Activated T-cell treated with anti-CD3 and anti-CD28 coated beads, Interleukin-2, amount 50 U/mL, for 24 hours (primary cell): ENCODE data around the gene SYNGR4.
"Not testable (repeated sequence)": the region's sequence is repeated elsewhere in the genome, so short reads cannot be mapped to it uniquely, and the experiment has no call there.

ENCODE experiments used
- DNase-seq: peaks from one replicate; pipeline ENCODE4 v3.0.0-alpha.2; 2020
- H3K27ac Mint-ChIP-seq: 2 replicates; pipeline ENCODE4 v1.8.0; 2020; ENCODE audit warnings: mild to moderate bottlenecking, mixed read lengths
- H3K27me3 Mint-ChIP-seq: 2 replicates; pipeline ENCODE4 v1.8.0; 2020; ENCODE audit warnings: mixed read lengths
- H3K36me3 Mint-ChIP-seq: 2 replicates; pipeline ENCODE4 v1.8.0; 2020; ENCODE audit warnings: low read depth, mixed read lengths
- H3K4me1 Mint-ChIP-seq: 2 replicates; pipeline ENCODE4 v1.8.0; 2020; ENCODE audit warnings: low read depth, mixed read lengths
- H3K4me3 Mint-ChIP-seq: 2 replicates; pipeline ENCODE4 v1.8.0; 2020; ENCODE audit warnings: mild to moderate bottlenecking, moderate library complexity, mixed read lengths
- H3K9me3 Mint-ChIP-seq: 2 replicates; pipeline ENCODE4 v1.8.0; 2020; ENCODE audit warnings: mixed read lengths

The SYNGR4 gene

DNA sequence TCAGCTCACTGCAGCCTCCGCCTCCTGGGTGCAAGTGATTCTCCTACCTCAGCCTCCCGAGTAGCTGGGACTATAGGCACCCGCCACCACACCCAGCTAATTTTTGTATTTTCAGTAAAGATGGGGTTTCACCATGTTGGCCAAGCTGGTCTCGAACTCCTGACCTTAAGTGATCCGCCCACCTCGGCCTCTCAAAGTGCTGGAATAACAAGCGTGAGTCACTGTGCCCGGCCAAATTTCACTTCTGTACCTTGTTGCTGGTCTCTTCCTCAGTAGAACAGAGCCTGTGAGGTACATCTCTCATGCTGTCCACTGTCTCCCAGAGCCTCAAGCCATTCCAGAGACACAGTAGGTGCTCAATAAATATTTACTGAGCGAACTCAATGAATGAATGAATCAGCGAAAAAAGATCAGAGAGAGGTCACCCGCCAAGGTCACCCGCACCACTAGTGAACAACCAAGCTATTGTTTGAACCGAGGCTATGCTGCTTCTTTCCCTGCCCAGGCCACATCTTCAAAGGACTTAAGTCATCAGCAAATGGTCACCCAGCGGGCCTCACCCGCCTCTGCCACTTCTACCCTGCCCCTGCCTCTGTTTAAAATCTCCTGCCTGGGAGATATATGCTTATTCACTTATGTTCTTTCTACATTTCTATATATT is 9.7 kb upstream of the SYNGR4 start:
- Mint-ChIP-seq H3K9me3 (no peaks in the 10 kb centered on the region), H3K4me1 (peaks cover 3% of the 10 kb centered on the region), H3K27ac (no peak overlapping the region), H3K4me3 (no peak overlapping the region), H3K36me3 (peaks cover 9% of the 10 kb centered on the region), H3K27me3 (no peaks in the 10 kb centered on the region)
- DNase-seq: no peak

DNA sequence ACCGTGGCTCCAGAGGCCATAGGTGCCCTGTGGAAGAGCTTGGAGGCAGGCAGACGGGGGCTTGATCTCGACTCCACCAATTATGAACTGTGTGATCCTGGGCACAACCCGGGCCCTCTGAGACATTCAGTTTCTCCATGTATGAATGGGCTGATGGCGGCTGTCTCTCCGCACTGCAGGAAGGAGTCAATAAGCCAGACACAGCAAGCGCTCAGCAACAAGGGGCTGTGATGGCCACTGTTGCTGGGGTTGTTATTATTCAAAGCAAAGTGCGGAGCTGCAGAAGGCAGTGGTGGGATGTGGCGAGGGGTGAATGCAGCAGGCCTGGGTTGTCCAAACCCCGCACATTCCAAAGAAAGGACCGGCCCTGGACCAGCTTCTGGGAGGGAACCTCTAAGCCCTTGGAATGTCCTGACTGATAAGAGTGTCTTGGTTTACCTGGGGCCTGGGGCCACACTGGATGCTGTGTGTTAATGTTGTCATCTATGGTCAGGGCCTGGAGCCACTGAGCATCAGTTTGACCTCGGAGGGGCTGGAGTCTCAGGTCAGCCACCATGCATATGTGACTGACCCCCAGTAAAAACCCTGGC is 8.7 kb upstream of the SYNGR4 start:
- H3K27ac Mint-ChIP-seq: no peak overlapping the region
- no peaks in the 10 kb centered on the region for H3K27me3 Mint-ChIP-seq
- H3K4me3 Mint-ChIP-seq: no peak overlapping the region
- peaks cover 3% of the 10 kb centered on the region for H3K4me1 Mint-ChIP-seq
- peaks cover 15% of the 10 kb centered on the region for H3K36me3 Mint-ChIP-seq
- DNase-seq: no peak
- H3K9me3 Mint-ChIP-seq: no peaks in the 10 kb centered on the region

DNA sequence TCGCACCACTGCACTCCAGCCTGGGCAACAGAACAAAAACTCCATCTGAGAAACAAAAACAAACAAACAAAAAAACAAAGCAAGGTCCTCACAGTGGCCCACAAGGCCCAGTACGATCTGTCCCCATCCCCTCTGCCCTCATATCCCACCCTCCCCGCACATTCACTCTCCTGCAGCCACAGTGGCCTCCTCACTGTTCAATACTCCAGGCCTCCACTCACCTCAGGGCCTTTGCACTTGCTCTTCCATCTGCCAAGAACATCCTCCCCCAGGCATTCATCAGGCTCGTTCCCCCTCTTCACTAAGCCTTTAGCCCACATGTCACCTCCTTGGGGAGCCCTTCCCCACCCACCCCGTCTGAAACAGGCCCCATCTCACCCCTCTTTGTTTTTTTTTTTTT is 5.0 kb upstream of the SYNGR4 start:
- DNase-seq: no peak
- H3K9me3 Mint-ChIP-seq: no peaks in the 10 kb centered on the region
- peaks cover 10% of the 10 kb centered on the region for H3K4me1 Mint-ChIP-seq
- H3K36me3 Mint-ChIP-seq: peaks cover 25% of the 10 kb centered on the region
- no peak overlapping the region for H3K27ac Mint-ChIP-seq
- no peak overlapping the region for H3K4me3 Mint-ChIP-seq
- H3K27me3 Mint-ChIP-seq: no peaks in the 10 kb centered on the region

DNA sequence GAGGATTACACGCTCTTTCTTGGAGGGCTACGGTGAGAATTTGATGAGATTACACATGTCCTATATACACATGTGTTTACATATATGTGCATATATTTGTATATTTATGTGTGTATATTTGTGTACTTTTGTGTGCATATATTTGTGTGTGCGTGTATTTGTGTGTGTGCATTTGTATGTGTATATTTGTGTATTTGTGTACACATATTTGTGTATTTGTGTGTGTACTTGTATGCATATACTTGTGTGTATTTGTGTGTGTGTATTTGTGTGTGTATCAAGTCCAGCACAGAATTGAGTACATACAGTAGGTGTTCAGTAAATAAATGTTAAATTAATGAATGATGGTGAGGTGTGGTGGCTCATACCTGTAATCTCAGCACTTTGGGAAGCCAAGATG is 2.3 kb upstream of the SYNGR4 start:
- Mint-ChIP-seq H3K4me3 (no peak overlapping the region), H3K4me1 (peaks cover 19% of the 10 kb centered on the region), H3K27ac (no peak overlapping the region)

DNA sequence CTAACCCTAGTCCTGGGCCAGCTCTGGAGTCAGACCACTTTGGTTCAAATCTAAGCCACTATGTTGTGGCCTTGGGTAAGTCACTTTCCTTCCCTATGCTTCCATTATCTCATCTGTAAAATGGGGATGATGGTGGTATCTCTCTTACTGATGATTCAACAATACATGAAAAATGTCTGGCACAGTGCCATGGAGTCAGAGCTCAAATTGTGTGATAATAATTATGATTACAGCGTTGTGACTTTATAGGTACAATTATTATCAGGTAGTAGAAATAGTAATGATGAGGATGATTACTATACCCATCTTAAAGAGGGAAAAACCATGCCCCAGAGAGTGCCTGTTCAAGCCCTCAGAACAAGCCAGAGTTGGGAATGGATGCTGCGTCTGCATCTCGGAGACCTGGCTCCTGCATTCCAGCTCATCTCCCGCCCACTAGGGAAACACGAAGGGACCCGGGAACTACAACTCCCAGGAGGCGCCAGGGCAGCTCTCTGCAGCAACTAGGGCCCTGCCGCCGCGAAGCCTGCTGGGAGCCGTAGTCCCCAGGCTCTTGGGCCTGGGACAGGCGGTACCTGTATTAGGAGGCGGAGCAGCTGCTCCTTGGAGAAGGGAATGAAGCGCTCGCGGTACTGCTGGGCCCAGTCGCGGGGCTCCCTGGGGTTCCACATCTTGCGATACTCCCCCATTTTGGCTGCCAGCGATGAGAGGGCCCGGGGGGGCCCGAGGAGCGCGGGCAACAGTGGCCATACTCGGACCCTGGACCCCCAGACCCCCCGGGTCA is 1.3 kb upstream of the SYNGR4 start:
- no peaks in the 10 kb centered on the region for H3K27me3 Mint-ChIP-seq
- no peaks in the 10 kb centered on the region for H3K9me3 Mint-ChIP-seq
- peak overlapping the region; percentile 98 for H3K27ac Mint-ChIP-seq
- H3K4me3 Mint-ChIP-seq: peak overlapping the region; percentile 86
- H3K4me1 Mint-ChIP-seq: peaks cover 19% of the 10 kb centered on the region
- DNase-seq: peak; percentile 89
- H3K36me3 Mint-ChIP-seq: peaks cover 22% of the 10 kb centered on the region

More for the DNA sequence above, 2.3 kb upstream of the SYNGR4 start:
- H3K36me3 Mint-ChIP-seq: peaks cover 25% of the 10 kb centered on the region
- H3K9me3 Mint-ChIP-seq: no peaks in the 10 kb centered on the region
- DNase-seq: no peak
- H3K27me3 Mint-ChIP-seq: no peaks in the 10 kb centered on the region

DNA sequence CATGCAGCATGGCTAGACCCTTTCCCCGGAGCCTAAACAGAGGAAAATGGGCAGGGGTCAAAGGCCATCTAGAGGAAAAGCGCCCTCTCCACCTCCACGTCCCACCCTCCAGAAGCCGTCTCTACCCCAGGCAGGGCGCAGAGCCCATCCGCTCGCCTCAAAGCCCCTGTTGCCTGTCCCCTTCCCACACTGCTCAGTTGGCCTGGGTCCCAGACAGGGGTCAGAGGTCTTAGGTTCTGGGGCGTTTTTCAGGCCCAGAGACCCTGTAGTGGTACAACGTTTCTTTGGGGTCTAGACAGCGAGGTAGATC is 712 bp upstream of the SYNGR4 start:
- H3K9me3 Mint-ChIP-seq: no peaks in the 10 kb centered on the region
- DNase-seq: no peak
- no peaks in the 10 kb centered on the region for H3K27me3 Mint-ChIP-seq

DNA sequence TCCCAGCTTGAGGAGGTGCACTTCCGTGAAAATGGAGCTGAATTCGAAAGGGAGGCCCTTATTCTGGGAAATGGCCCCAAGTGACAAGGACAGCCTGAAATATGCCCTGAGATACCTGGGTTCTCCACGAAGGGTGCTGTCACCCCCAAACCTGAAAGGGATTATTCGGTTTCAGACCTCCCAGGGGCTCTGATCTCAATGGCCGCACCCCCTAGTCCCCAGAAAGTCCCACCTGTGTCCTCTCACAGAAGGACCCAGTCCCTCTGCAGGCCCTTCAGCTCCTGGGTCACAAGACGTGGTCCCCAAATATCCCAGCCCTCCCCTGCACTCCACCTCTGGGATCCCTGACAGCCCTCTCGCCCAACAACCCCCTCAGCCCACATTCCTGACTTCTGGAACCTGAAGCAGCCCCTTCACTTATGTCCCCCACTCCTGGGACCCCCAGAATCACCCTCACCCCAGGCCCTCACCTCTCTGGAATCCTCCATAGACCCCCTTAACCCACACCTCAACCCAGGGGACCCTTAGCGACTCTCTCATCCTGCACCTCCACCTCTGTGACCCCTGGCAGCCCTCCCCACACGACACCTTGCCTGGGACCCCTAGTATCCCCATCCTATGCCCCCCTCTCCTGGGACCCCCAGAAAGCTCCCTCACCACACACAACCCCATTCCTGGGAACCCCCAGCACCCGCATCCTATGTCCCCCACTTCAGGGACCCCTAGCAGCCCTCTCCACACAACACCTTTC is 606 bp downstream of the SYNGR4 start:
- H3K36me3 Mint-ChIP-seq: peaks cover 14% of the 10 kb centered on the region
- no peaks in the 10 kb centered on the region for H3K9me3 Mint-ChIP-seq
- peaks cover 19% of the 10 kb centered on the region for H3K4me1 Mint-ChIP-seq
- H3K27me3 Mint-ChIP-seq: no peaks in the 10 kb centered on the region
- peak overlapping the region; percentile 98 for H3K27ac Mint-ChIP-seq
- DNase-seq: no peak
- H3K4me3 Mint-ChIP-seq: peak overlapping the region; percentile 86

More for the DNA sequence above, 712 bp upstream of the SYNGR4 start:
- Mint-ChIP-seq H3K4me3 (peak overlapping the region; percentile 86), H3K27ac (peak overlapping the region; percentile 98), H3K4me1 (peaks cover 19% of the 10 kb centered on the region), H3K36me3 (peaks cover 21% of the 10 kb centered on the region)

DNA sequence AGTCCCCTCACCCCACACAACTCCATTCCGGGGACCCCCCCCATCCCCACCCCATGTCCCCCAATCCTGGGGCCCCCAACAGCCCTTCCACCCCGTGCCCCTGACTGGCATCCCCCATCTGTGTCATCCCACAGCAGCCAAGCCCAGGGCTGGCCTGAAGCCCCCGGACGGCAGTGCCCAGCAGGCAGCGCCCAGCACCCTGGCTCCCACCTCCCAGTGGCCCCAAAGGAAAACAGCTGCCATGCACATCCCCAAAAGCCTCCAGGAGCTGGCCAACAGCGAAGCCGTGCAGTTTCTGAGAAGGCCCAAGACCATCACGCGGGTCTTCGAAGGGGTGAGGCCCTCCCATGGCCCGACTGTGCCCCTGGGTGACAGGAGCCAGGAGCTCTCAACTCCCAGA is 1.4 kb downstream of the SYNGR4 start:
- Mint-ChIP-seq H3K27ac (no peak overlapping the region), H3K36me3 (peaks cover 11% of the 10 kb centered on the region)
- no peak for DNase-seq

DNA sequence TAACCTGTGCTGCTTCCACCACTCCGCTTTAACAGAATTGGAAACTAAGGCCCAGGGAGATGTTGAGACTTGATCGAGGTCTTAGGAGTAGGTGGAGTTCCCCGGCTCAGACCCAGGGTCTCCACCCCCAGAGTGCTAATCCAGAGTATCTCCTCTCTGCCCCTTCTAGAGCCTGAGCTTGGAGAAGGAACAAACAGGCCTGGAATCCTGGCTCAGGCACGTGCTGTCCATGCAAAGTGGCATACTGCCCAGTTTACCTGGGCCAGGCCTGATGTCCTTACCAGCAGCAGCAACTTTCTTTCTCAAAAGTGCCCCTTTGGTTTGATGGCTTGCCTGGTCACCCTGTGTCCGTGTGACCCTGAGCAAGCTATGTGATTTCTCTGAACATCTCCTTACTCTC is 3.7 kb downstream of the SYNGR4 start:
- Mint-ChIP-seq H3K27ac (no peak overlapping the region), H3K36me3 (peaks cover 6% of the 10 kb centered on the region), H3K9me3 (no peaks in the 10 kb centered on the region), H3K4me1 (peaks cover 15% of the 10 kb centered on the region), H3K4me3 (no peak overlapping the region), H3K27me3 (no peaks in the 10 kb centered on the region)
- DNase-seq: no peak

More for the DNA sequence above, 1.4 kb downstream of the SYNGR4 start:
- no peak overlapping the region for H3K4me3 Mint-ChIP-seq
- peaks cover 19% of the 10 kb centered on the region for H3K4me1 Mint-ChIP-seq
- H3K27me3 Mint-ChIP-seq: no peaks in the 10 kb centered on the region
- no peaks in the 10 kb centered on the region for H3K9me3 Mint-ChIP-seq

DNA sequence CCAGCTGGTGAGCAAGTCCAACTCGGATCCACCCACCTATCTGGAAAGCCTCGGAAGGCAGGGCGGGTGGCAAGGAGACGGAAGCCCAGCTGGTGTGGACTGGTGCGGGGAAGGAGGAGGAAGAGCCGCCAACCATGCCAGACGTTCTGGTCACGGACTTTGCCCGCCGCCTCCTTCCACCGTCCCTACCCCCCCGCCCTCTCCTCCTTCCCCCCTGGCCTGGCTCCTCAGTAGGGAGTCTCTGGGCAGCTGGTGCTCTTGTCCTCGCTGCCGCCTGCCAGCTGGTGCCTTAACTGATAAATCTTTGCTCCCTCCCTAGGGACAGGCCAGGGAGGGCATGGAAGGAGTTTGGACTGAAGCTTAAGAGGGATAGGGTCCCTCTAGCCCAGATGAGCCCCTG is 4.8 kb downstream of the SYNGR4 start:
- Mint-ChIP-seq H3K27ac (no peak overlapping the region), H3K9me3 (no peaks in the 10 kb centered on the region), H3K4me3 (no peak overlapping the region), H3K27me3 (no peaks in the 10 kb centered on the region), H3K4me1 (peaks cover 11% of the 10 kb centered on the region), H3K36me3 (no peaks in the 10 kb centered on the region)
- no peak for DNase-seq

DNA sequence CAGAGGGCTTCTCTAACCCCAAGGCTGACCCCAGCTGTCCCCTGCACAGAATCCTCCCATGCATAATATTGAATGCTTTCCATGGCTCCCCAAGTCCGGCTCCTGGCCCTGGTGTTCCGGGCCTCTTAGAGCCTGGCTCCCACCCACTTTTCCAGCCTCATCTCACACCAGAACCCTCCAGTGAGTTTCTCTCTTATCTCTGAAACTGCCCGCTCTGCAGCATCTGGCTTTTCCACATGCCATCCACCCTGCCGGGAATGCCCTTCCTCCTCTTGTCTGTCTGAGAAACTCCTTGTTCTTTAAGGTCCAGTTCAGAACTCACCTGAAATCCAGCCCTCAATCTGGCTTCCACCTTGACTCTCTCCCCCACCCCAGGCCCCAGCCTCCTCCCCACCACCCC is 6.8 kb downstream of the SYNGR4 start:
- Mint-ChIP-seq H3K4me1 (no peaks in the 10 kb centered on the region), H3K4me3 (no peak overlapping the region), H3K36me3 (no peaks in the 10 kb centered on the region), H3K27ac (no peak overlapping the region), H3K27me3 (no peaks in the 10 kb centered on the region), H3K9me3 (no peaks in the 10 kb centered on the region)
- no peak for DNase-seq

DNA sequence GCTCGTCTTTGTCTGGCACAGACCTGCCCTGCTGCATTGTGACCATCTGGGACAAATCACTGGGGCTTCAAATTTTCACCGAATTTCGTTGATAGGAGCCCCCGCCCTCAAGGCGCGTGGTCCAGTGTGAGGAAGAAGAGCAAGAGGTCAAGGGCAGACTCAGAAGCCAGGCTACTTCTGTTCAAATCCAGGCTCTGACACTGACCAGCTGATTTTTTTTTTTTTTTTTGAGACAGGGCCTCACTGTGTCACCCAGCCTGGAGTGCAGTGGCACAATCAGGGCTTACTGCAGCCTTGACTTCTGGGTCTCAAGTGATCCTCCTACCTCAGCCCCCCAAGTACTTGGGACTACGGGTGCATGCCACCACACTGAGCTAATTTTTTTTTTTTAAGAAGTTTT is 7.2 kb downstream of the SYNGR4 start:
- H3K4me3 Mint-ChIP-seq: no peak overlapping the region
- no peak for DNase-seq
- no peaks in the 10 kb centered on the region for H3K27me3 Mint-ChIP-seq
- no peak overlapping the region for H3K27ac Mint-ChIP-seq
- H3K9me3 Mint-ChIP-seq: no peaks in the 10 kb centered on the region
- H3K36me3 Mint-ChIP-seq: no peaks in the 10 kb centered on the region
- no peaks in the 10 kb centered on the region for H3K4me1 Mint-ChIP-seq

DNA sequence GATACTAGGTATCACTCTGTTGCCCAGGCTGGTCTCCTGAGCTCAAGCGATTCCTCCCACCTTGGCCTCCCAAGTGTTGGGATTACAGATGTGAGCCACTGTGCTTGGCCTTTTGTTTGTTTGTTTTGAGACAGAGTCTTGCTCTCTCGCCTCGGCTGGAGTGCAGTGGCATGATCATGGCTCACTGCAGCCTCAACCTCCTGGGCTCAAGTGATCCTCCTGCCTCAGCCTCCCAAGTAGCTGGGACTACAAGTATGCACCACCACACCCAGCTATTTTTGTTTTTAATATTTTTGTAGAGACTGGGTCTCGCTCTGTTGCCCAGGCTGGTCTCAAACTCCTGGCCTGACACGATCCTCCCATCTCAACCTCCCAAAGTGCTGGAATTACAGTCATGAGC is 7.6 kb downstream of the SYNGR4 start:
- H3K4me3 Mint-ChIP-seq, H3K27ac Mint-ChIP-seq, H3K4me1 Mint-ChIP-seq, DNase-seq, H3K27me3 Mint-ChIP-seq, H3K36me3 Mint-ChIP-seq, H3K9me3 Mint-ChIP-seq: not testable (repeated sequence)

DNA sequence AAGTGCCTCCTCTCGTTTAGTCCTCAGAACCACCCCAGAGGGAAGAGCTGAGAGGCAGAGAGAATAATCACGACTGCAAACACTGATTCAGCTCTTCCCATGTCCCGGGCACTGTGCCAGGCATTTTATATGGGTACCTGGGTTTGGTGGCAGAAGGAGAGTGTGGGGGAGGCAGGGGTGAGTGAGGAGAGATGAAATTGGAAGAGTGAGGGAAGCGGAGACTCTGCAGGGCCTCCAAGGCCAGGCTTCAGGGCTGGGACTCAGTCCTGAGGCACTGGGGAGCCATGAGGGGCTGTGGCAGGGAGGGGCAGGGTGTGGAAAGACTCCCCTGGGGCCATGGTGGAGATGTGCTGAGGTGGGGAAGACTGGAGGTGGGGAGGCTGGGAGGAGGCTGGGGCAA is 8.7 kb downstream of the SYNGR4 start:
- Mint-ChIP-seq H3K9me3 (no peaks in the 10 kb centered on the region), H3K27ac (no peak overlapping the region), H3K36me3 (no peaks in the 10 kb centered on the region), H3K4me3 (no peak overlapping the region), H3K27me3 (no peaks in the 10 kb centered on the region), H3K4me1 (no peaks in the 10 kb centered on the region)
- DNase-seq: no peak

DNA sequence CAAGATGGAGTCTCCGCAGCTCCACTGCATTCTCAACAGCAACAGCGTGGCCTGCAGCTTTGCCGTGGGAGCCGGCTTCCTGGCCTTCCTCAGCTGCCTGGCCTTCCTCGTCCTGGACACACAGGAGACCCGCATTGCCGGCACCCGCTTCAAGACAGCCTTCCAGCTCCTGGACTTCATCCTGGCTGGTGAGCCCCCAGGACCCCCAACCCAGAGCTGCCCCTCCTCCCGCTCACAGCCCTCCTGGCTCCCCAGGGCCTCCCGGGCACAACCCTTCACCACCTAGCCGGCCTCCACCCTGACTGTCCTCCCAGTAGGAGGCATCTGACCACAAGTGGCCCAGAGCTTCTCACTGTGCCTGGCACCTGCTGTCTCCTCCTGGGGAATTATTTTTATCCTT is 9.4 kb downstream of the SYNGR4 start:
- no peaks in the 10 kb centered on the region for H3K4me1 Mint-ChIP-seq
- H3K27me3 Mint-ChIP-seq: no peaks in the 10 kb centered on the region
- no peak overlapping the region for H3K27ac Mint-ChIP-seq
- no peak for DNase-seq
- H3K36me3 Mint-ChIP-seq: no peaks in the 10 kb centered on the region
- H3K9me3 Mint-ChIP-seq: no peaks in the 10 kb centered on the region
- no peak overlapping the region for H3K4me3 Mint-ChIP-seq
